Measurements from ENCODE around the gene CDYL. TPM values are rescaled to one million over a fixed set of nuclear protein-coding genes. Genes with fewer than 3 reads are reported as not detected.

The CDYL gene
- total and polyA plus RNA-seq, 2 of the 4 experiments (the other 2 are of a cell fraction): 14.2 to 92.1 TPM

GRCh38 chr6:4817551-4817950 is 41.3 kb downstream of the CDYL start:
- H3K4me3 ChIP-seq (ENCODE audit: insufficient read depth, low read depth, low read length): no peak overlapping the region
- ATAC-seq (ENCODE audit: low read depth) (no peak), DNase-seq (peak; percentile 52)
- no TSS peak for BruUV-seq (replicated peaks)
- in situ Hi-C loops (cut with MboI; ENCODE audit: low sequenced_read_pairs): no loop called here
- no peak overlapping the region for H3K4ac ChIP-seq (ENCODE audit: low read depth, low read length)
- H3K9me1 ChIP-seq (ENCODE audit: insufficient read depth, low read length): peaks cover 9% of the 10 kb centered on the region
- H3K4me1 ChIP-seq (ENCODE audit: control insufficient read depth, insufficient read depth, low read length): peaks cover 4% of the 10 kb centered on the region
- no peak overlapping the region for H2BK120ac ChIP-seq (ENCODE audit: low read depth, low read length)
- no peak overlapping the region for H2BK20ac ChIP-seq (ENCODE audit: low read depth, low read length)
- no peak overlapping the region for H4K5ac ChIP-seq (ENCODE audit: low read depth, low read length)
- H3K14ac ChIP-seq (replicated peaks; ENCODE audit: low read depth, low read length): no peak overlapping the region
- POLR2A ChIA-PET (ENCODE audit: unreplicated experiment): no interaction called here
- no peak overlapping the region for H2BK15ac ChIP-seq (ENCODE audit: low read depth, low read length)
- no peak overlapping the region for H3K18ac ChIP-seq (ENCODE audit: low read depth, low read length)
- H3K36me3 ChIP-seq (ENCODE audit: control insufficient read depth, insufficient read depth, low read length): no peaks in the 10 kb centered on the region
- no peak for TF ChIP-seq MAFK (IDR thresholded peaks at IDR 0.05; ENCODE audit: low read depth, low read length)
- peak; percentile 15; the same call in 1 of the 2 replicates for TF ChIP-seq NFE2L2 (IDR thresholded peaks at IDR 0.05; ENCODE audit: low read depth, low read length)
- no peak for TF ChIP-seq CHD1 (IDR thresholded peaks at IDR 0.05; ENCODE audit: low read depth, low read length)
- TF ChIP-seq FOS (IDR thresholded peaks at IDR 0.05; ENCODE audit: low read depth, low read length): peak; percentile 39; the same call in 1 of the 2 replicates
- no peak for TF ChIP-seq USF2 (IDR thresholded peaks at IDR 0.05; ENCODE audit: low read depth, low read length)
- H4K8ac ChIP-seq (ENCODE audit: low read depth in 2 of 2, low read length in 2 of 2): no peak overlapping the region
- no peak overlapping the region for H3K27ac ChIP-seq (ENCODE audit: insufficient read depth, low read length)
- no peak overlapping the region for H2AK5ac ChIP-seq (ENCODE audit: low read depth, low read length)
- no peaks in the 10 kb centered on the region for H3K27me3 ChIP-seq (ENCODE audit: control insufficient read depth, insufficient read depth, low read length)
- intact Hi-C loops (cut with micrococcal nuclease): no loop called here
- dilution Hi-C loops (cut with HindIII; ENCODE audit: low sequenced_read_pairs, unreplicated experiment): no loop called here
- H3K79me1 ChIP-seq (ENCODE audit: low read depth in 1 of 2, low read length in 2 of 2): peaks cover 37 to 71% of the 10 kb centered on the region in 2 experiments; a peak in 3 of 4 replicates
- WGBS, 2 experiments (ENCODE audit: extremely low coverage in 2 of 2, insufficient read length in 1 of 2): no CpG with 5 or more reads among the region's 4 CpGs
- H3K4me2 ChIP-seq (ENCODE audit: low read depth, low read length): no peak overlapping the region
- H2AFZ ChIP-seq (replicated peaks; ENCODE audit: low read length, poor library complexity): no peak overlapping the region
- CTCF ChIA-PET: interaction anchor here (0.5 to 1.4 kb wide), 3 partner anchors 145 to 651 kb away, joined by 3 to 6 read pairs (median 4); no protein-coding TSS in a partner anchor
- H2BK5ac ChIP-seq (ENCODE audit: low read depth, low read length, poor library complexity, severe bottlenecking): no peak overlapping the region
- no peak overlapping the region for H3K23ac ChIP-seq (ENCODE audit: low read depth, low read length)
- no peak overlapping the region for H2AK9ac ChIP-seq (replicated peaks; ENCODE audit: low read depth, low read length, poor library complexity)
- no peak overlapping the region for H3K9ac ChIP-seq (ENCODE audit: low read depth, low read length)
- peaks cover 62% of the 10 kb centered on the region for H4K20me1 ChIP-seq (ENCODE audit: insufficient read depth, low read length)
- no peak overlapping the region for H3K56ac ChIP-seq (ENCODE audit: extremely low read depth, insufficient read depth, low read length)
- H4K91ac ChIP-seq (ENCODE audit: insufficient read depth, low read depth, low read length): no peak overlapping the region
- H3K9me3 ChIP-seq (ENCODE audit: control insufficient read depth, insufficient read depth, low read length): no peaks in the 10 kb centered on the region

Data from IMR-90 (cell line).